Suprapubic skin (tissue), 4 donors: Measurements from ENCODE around the gene ENO4. TPM values are rescaled to one million over a fixed set of nuclear protein-coding genes. Genes with fewer than 3 reads are reported as not detected.

ENCODE experiments used
- DNase-seq, 2 donors: peaks; one replicate each; pipeline ENCODE4 v3.0.0-alpha.2; 2019; ENCODE audit warnings: low spot score in 2 of 2
- H3K27ac ChIP-seq: fragments of 200-600 bp; sonication (generic); one replicate; pipeline ENCODE4 v1.5.1; 2019
- H3K27me3 ChIP-seq: fragments of 200-600 bp; sonication (generic); one replicate; pipeline ENCODE4 v1.5.1; 2019
- H3K36me3 ChIP-seq: fragments of 200-600 bp; sonication (generic); one replicate; pipeline ENCODE4 v1.5.1; 2019
- H3K4me1 ChIP-seq: fragments of 200-600 bp; sonication (generic); one replicate; pipeline ENCODE4 v1.5.1; 2019
- H3K4me3 ChIP-seq: fragments of 200-600 bp; sonication (generic); one replicate; pipeline ENCODE4 v1.5.1; 2019; ENCODE audit warnings: mild to moderate bottlenecking
- H3K9me3 ChIP-seq: fragments of 200-600 bp; sonication (generic); one replicate; pipeline ENCODE4 v1.5.1; 2019
- CTCF ChIP-seq, 2 donors: fragments of 200-600 bp in 1 of 2; fragments of 450-650 bp in 1 of 2; sonication (generic) in 1 of 2; IDR thresholded peaks; one replicate each; pipeline ENCODE4 v1.5.1; 2016 to 2019; ENCODE audit warnings: antibody characterized with exemption in 2 of 2, mild to moderate bottlenecking in 1 of 2, moderate library complexity in 1 of 2
- EP300 ChIP-seq: sonication (generic); formaldehyde crosslinking; IDR thresholded peaks from one replicate; pipeline ENCODE4 v1.6.1; 2017; ENCODE audit warnings: antibody characterized with exemption
- POLR2A ChIP-seq, 2 donors: fragments of 450-650 bp; IDR thresholded peaks; one replicate each; pipeline ENCODE4 v1.6.1; 2017; ENCODE audit warnings: antibody characterized with exemption in 2 of 2, mild to moderate bottlenecking in 2 of 2, moderate library complexity in 2 of 2
- POLR2AphosphoS5 ChIP-seq, 3 donors: sonication (generic); formaldehyde crosslinking; IDR thresholded peaks; one replicate each; pipeline ENCODE4 v1.6.1; 2017; ENCODE audit warnings: antibody characterized with exemption in 3 of 3
- WGBS: methylation state at CpG from one replicate; pipeline ENCODE4 v1.1.5; 2018; 5-methylcytosine and 5-hydroxymethylcytosine counted together
- total RNA-seq, 4 donors: library from RNA; depleted of rRNA; stranded (reverse); fragments of >200 nt; gene quantifications; one replicate each; pipeline ENCODE4 v1.1.0, GENCODE V29; 2016

ENO4 gene
- total RNA-seq, 4 donors from 2014 or later, result 0.56 TPM; not detected in 3

- Histone ChIP-seq H3K36me3 (no peaks in the 10 kb centered on the region), H3K27ac (no peak overlapping the region), H3K4me1 (peaks cover 9% of the 10 kb centered on the region), H3K9me3 (no peaks in the 10 kb centered on the region), H3K4me3 (no peak overlapping the region), H3K27me3 (no peaks in the 10 kb centered on the region)
- no peak for DNase-seq
- TF ChIP-seq EP300, result no peak
- no peak for TF ChIP-seq POLR2AphosphoS5 (IDR thresholded peaks at IDR 0.05)
- TF ChIP-seq CTCF (IDR thresholded peaks at IDR 0.05), result no peak
- TF ChIP-seq POLR2A (IDR thresholded peaks at IDR 0.05), result no peak
- WGBS, result 65% methylated on average over 2 of the region's 2 CpGs
Measured at GRCh38 chr10:116866066-116866465, 16.8 kb downstream of the ENO4 start.

- no peak overlapping the region for H3K27ac ChIP-seq
- DNase-seq, result no peak
- no peaks in the 10 kb centered on the region for H3K27me3 ChIP-seq
- WGBS, result 53% methylated on average over 6 of the region's 6 CpGs
- TF ChIP-seq POLR2AphosphoS5 (IDR thresholded peaks at IDR 0.05) (no peak), CTCF (IDR thresholded peaks at IDR 0.05) (no peak), POLR2A (IDR thresholded peaks at IDR 0.05) (no peak), EP300 (no peak)
- no peaks in the 10 kb centered on the region for H3K9me3 ChIP-seq
- H3K4me1 ChIP-seq, result peaks cover 9% of the 10 kb centered on the region
- H3K36me3 ChIP-seq, result no peaks in the 10 kb centered on the region
- no peak overlapping the region for H3K4me3 ChIP-seq
Measured at GRCh38 chr10:116866987-116867595, 17.8 kb downstream of the ENO4 start.

GRCh38 chr10:116868198-116868676, 18.9 kb downstream of the ENO4 start:
- peaks cover 9% of the 10 kb centered on the region for H3K4me1 ChIP-seq
- no peaks in the 10 kb centered on the region for H3K9me3 ChIP-seq
- WGBS, result 62% methylated on average over 4 of the region's 4 CpGs
- no peaks in the 10 kb centered on the region for H3K27me3 ChIP-seq
- no peak for DNase-seq
- H3K4me3 ChIP-seq, result no peak overlapping the region
- TF ChIP-seq EP300 (no peak), POLR2AphosphoS5 (IDR thresholded peaks at IDR 0.05) (no peak), POLR2A (IDR thresholded peaks at IDR 0.05) (no peak), CTCF (IDR thresholded peaks at IDR 0.05) (no peak)
- H3K27ac ChIP-seq, result no peak overlapping the region
- no peaks in the 10 kb centered on the region for H3K36me3 ChIP-seq

- no peak overlapping the region for H3K4me3 ChIP-seq
- H3K9me3 ChIP-seq, result no peaks in the 10 kb centered on the region
- peaks cover 9% of the 10 kb centered on the region for H3K4me1 ChIP-seq
- H3K27me3 ChIP-seq, result no peaks in the 10 kb centered on the region
- no peak overlapping the region for H3K27ac ChIP-seq
- WGBS, result 44% methylated on average over 4 of the region's 4 CpGs
- DNase-seq, result no peak
- H3K36me3 ChIP-seq, result no peaks in the 10 kb centered on the region
- TF ChIP-seq POLR2AphosphoS5 (IDR thresholded peaks at IDR 0.05) (no peak), CTCF (IDR thresholded peaks at IDR 0.05) (no peak)
Measured at GRCh38 chr10:116868722-116869121, 19.4 kb downstream of the ENO4 start.

GRCh38 chr10:116870949-116871348, 21.6 kb downstream of the ENO4 start:
- TF ChIP-seq EP300 (no peak), POLR2AphosphoS5 (IDR thresholded peaks at IDR 0.05) (no peak), POLR2A (IDR thresholded peaks at IDR 0.05) (no peak), CTCF (IDR thresholded peaks at IDR 0.05) (no peak)
- Histone ChIP-seq H3K4me3 (no peak overlapping the region), H3K27ac (no peak overlapping the region), H3K4me1 (peaks cover 9% of the 10 kb centered on the region), H3K9me3 (no peaks in the 10 kb centered on the region), H3K27me3 (no peaks in the 10 kb centered on the region), H3K36me3 (no peaks in the 10 kb centered on the region)
- 84% methylated on average over 2 of the region's 2 CpGs for WGBS
- no peak for DNase-seq
